HCT116 (cell line): ENCODE measurements around the gene CFAP97. TPM values are rescaled to one million over a fixed set of nuclear protein-coding genes. Genes with fewer than 3 reads are reported as not detected.

Experiments
- ATAC-seq: fragments of 200-7000 bp; cut with Tn5 transposase; 2 replicates; pipeline ENCODE4 v1.9.1; 2020; ENCODE audit warnings: mild to moderate bottlenecking, moderate library complexity
- BruUV-seq: library from RNA; stranded (reverse); fragments of 400-500 nt; replicated peaks from 2 replicates; lab custom pipeline; 2021; lab: Mats Ljungman, UMichigan
- CTCF ChIA-PET: fragments of 300-600 bp; sonication (Branson Sonifier 250); formaldehyde crosslinking; loops from one replicate; lab custom pipeline; 2021; ENCODE audit warnings: antibody characterized with exemption; lab: Charles Lee
- POLR2A ChIA-PET: fragments of 300-600, 350-600 bp; sonication (Branson Sonifier 250); formaldehyde crosslinking; loops from one replicate; lab custom pipeline; 2021; ENCODE audit warnings: antibody characterized with exemption; lab: Charles Lee
- RAD21 ChIA-PET, 2 experiments: fragments of 300-600 bp; sonication (Branson Sonifier 250); formaldehyde crosslinking; loops; one replicate each; lab custom pipeline; 2023; ENCODE audit warnings: low total read pairs in 2 of 2; ENCODE audit not compliant: uncharacterized antibody in 2 of 2, unreplicated experiment in 2 of 2, low non-redundant PET in 1 of 2; lab: Charles Lee
- DNase-seq: peaks from one replicate; pipeline ENCODE4 v3.0.0-alpha.2; 2010; ENCODE audit warnings: low read depth, low spot score
- H2AFZ ChIP-seq: fragments of 200-600 bp; shearing (Covaris generic), sonication (generic); 2 replicates; pipeline ENCODE4 v1.6.1; 2017; ENCODE audit warnings: low read depth, mixed run types, mixed read lengths, antibody characterized with exemption, low read length; ENCODE audit not compliant: poor library complexity, severe bottlenecking
- H3K27ac ChIP-seq: 2 replicates; pipeline ENCODE4 v1.5.1; 2012; ENCODE audit warnings: low read depth, low read length
- H3K27me3 ChIP-seq: fragments of 200-600 bp; sonication (generic); 2 replicates; pipeline ENCODE4 v1.6.1; 2016; ENCODE audit warnings: mixed run types, low read length, mixed read lengths; ENCODE audit not compliant: insufficient read depth
- H3K36me3 ChIP-seq, 2 experiments: fragments of 200-500 bp in 1 of 2; fragments of 200-600 bp in 1 of 2; sonication (Bioruptor generic) in 1 of 2; sonication (generic) in 1 of 2; 2 replicates each; pipeline versions ENCODE4 v1.5.1 to v1.6.1; 2014 to 2016; ENCODE audit warnings: low read length in 2 of 2, inconsistent platforms in 1 of 2, mixed read lengths in 1 of 2, mixed run types in 1 of 2; ENCODE audit not compliant: insufficient read depth in 2 of 2, control insufficient read depth in 1 of 2
- H3K4me1 ChIP-seq, 2 experiments: fragments of 200-600 bp in 1 of 2; sonication (generic) in 1 of 2; 2 replicates each; pipeline versions ENCODE4 v1.5.1 to v1.6.1; 2012 to 2017; ENCODE audit warnings: low read length in 2 of 2, inconsistent platforms in 1 of 2, mild to moderate bottlenecking in 1 of 2, mixed read lengths in 1 of 2, mixed run types in 1 of 2, moderate library complexity in 1 of 2; ENCODE audit not compliant: insufficient read depth in 2 of 2, control insufficient read depth in 1 of 2
- H3K4me2 ChIP-seq: fragments of 200-600 bp; sonication (generic); 2 replicates; pipeline ENCODE4 v1.6.1; 2017; ENCODE audit warnings: mixed run types, low read length, mixed read lengths
- H3K4me3 ChIP-seq, 2 experiments: fragments of 200-600 bp in 1 of 2; sonication (generic) in 1 of 2; replicated peaks in 1 of 2; 2 replicates each; pipeline ENCODE4 v1.5.1; 2011 to 2016; ENCODE audit warnings: low read length in 2 of 2, control low read depth in 1 of 2, low read depth in 1 of 2, mild to moderate bottlenecking in 1 of 2, mixed read lengths in 1 of 2, mixed run types in 1 of 2
- H3K79me2 ChIP-seq: fragments of 200-600 bp; sonication (generic); 2 replicates; pipeline ENCODE4 v1.6.1; 2017; ENCODE audit warnings: mild to moderate bottlenecking, mixed run types, low read length, moderate library complexity, mixed read lengths; ENCODE audit not compliant: insufficient read depth
- H3K9ac ChIP-seq: fragments of 200-600 bp; sonication (generic); 2 replicates; pipeline ENCODE4 v1.6.1; 2016; ENCODE audit warnings: low read length, mixed read lengths
- H3K9me2 ChIP-seq: fragments of 200-600 bp; sonication (generic), shearing (Covaris generic); 2 replicates; pipeline ENCODE4 v1.6.1; 2017; ENCODE audit warnings: mixed run types, mild to moderate bottlenecking, moderate library complexity; ENCODE audit not compliant: insufficient read depth
- H3K9me3 ChIP-seq, 2 experiments: fragments of 200-500 bp in 1 of 2; fragments of 200-600 bp in 1 of 2; sonication (Bioruptor generic) in 1 of 2; sonication (generic) in 1 of 2; 2 replicates each; pipeline ENCODE4 v1.6.1; 2014 to 2017; ENCODE audit warnings: low read length in 2 of 2, mixed read lengths in 2 of 2, inconsistent platforms in 1 of 2, low read depth in 1 of 2, mild to moderate bottlenecking in 1 of 2, mixed run types in 1 of 2, moderate library complexity in 1 of 2; ENCODE audit not compliant: control insufficient read depth in 1 of 2, insufficient read depth in 1 of 2
- H4K20me1 ChIP-seq: fragments of 200-600 bp; sonication (generic), shearing (Covaris generic); 2 replicates; pipeline ENCODE4 v1.6.1; 2017; ENCODE audit warnings: mixed run types, mild to moderate bottlenecking, moderate library complexity; ENCODE audit not compliant: insufficient read depth
- CBX3 ChIP-seq: IDR thresholded peaks from 2 replicates; pipeline ENCODE4 v1.6.1; 2012; ENCODE audit warnings: low read depth
- CEBPB ChIP-seq: IDR thresholded peaks from 2 replicates; pipeline ENCODE4 v1.6.1; 2012; ENCODE audit warnings: low read depth
- EGR1 ChIP-seq: IDR thresholded peaks from 2 replicates; pipeline ENCODE4 v1.6.1; 2012; ENCODE audit warnings: low read depth
- ELF1 ChIP-seq: IDR thresholded peaks from 2 replicates; pipeline ENCODE4 v1.6.1; 2012; ENCODE audit warnings: low read depth, borderline replicate concordance
- EZH2 ChIP-seq: fragments of 200-600 bp; sonication (generic); IDR thresholded peaks from 2 replicates; pipeline ENCODE4 v1.6.1; 2017; ENCODE audit warnings: antibody characterized with exemption, mixed run types
- EZH2phosphoT487 ChIP-seq: fragments of 200-600 bp; IDR thresholded peaks from 2 replicates; pipeline ENCODE4 v1.6.1; 2018; ENCODE audit warnings: antibody characterized with exemption, borderline replicate concordance
- JUND ChIP-seq: IDR thresholded peaks from 2 replicates; pipeline ENCODE4 v1.6.1; 2012
- POLR2A ChIP-seq: IDR thresholded peaks from 2 replicates; pipeline ENCODE4 v1.7.0; 2011; ENCODE audit warnings: borderline replicate concordance; ENCODE audit not compliant: insufficient read depth, insufficient read length; ENCODE audit errors: extremely low read depth
- POLR2AphosphoS5 ChIP-seq: IDR thresholded peaks from 2 replicates; pipeline ENCODE4 v1.6.1; 2011; ENCODE audit warnings: mild to moderate bottlenecking, low read depth, low read length, moderate library complexity
- RAD21 ChIP-seq: IDR thresholded peaks from 2 replicates; pipeline ENCODE4 v1.6.1; 2012; ENCODE audit warnings: low read depth, mild to moderate bottlenecking
- TCF7L2 ChIP-seq: IDR thresholded peaks from 2 replicates; pipeline ENCODE4 v1.7.0; 2011; ENCODE audit warnings: borderline replicate concordance, inconsistent platforms; ENCODE audit not compliant: insufficient read depth, insufficient read length; ENCODE audit errors: extremely low read depth
- YY1 ChIP-seq: IDR thresholded peaks from 2 replicates; pipeline ENCODE4 v1.6.1; 2011; ENCODE audit warnings: low read length, low read depth, moderate library complexity, mild to moderate bottlenecking; ENCODE audit not compliant: insufficient replicate concordance; ENCODE audit errors: extremely low read depth
- ZFX ChIP-seq: fragments of 450-650 bp; IDR thresholded peaks from 2 replicates; pipeline ENCODE4 v1.6.1; 2017
- ZNF274 ChIP-seq: fragments of 200-500 bp; sonication (Bioruptor generic); IDR thresholded peaks from 2 replicates; pipeline ENCODE4 v1.6.1; 2014; ENCODE audit warnings: mild to moderate bottlenecking, low read depth, low read length, inconsistent platforms
- intact Hi-C: fragments of 100-400 bp; cut with micrococcal nuclease; formaldehyde crosslinking; loops from 2 replicates; pipeline ENCODE4 v1.10.0; 2022
- total RNA-seq: library from RNA; stranded (reverse); gene quantifications from one replicate; pipeline ENCODE4 v1.2.1, GENCODE V29; 2021; ENCODE audit not compliant: unreplicated experiment
- TF ChIP-seq, protein P1 (sequence below), 3 experiments: fragments of 200-600 bp in 1 of 3; sonication (generic) in 1 of 3; IDR thresholded peaks in 2 of 3; conservative IDR thresholded peaks in 1 of 3; 2 replicates each; pipeline ENCODE4 v1.5.1; 2012 to 2017; ENCODE audit warnings: low read depth in 2 of 3, low read length in 2 of 3, antibody characterized with exemption in 1 of 3, borderline replicate concordance in 1 of 3, control low read depth in 1 of 3, mild to moderate bottlenecking in 1 of 3, mixed read lengths in 1 of 3, mixed run types in 1 of 3, moderate library complexity in 1 of 3; ENCODE audit not compliant: insufficient read depth in 1 of 3
- TF ChIP-seq, protein P2 (sequence below): IDR thresholded peaks from 2 replicates; pipeline ENCODE4 v1.6.1; 2012
- TF ChIP-seq, protein P3 (sequence below): IDR thresholded peaks from 2 replicates; pipeline ENCODE4 v1.6.1; 2011; ENCODE audit warnings: mild to moderate bottlenecking, low read length, moderate library complexity; ENCODE audit not compliant: insufficient replicate concordance; ENCODE audit errors: extremely low read depth

The CFAP97 gene
- total RNA-seq, 1 experiment from 2014 or later = 57.7 TPM

DNA sequence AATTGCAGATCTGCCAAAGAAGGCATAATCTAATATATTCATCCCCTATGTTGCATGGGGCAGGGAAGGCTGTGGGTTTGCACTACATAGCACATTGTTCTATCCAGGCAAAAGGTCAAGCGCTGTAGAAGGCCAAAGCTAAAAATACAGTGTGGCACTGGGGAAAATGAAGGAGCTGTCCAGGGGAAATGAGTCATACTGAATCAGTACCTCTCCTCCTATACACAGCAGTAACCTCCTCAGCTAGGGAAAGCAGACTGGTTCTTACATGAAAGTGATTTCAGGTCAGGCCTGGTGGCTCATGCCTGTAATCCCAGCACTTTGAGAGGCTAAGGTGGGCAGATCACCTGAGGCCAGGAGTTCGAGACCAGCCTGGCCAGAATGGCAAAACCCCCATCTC is 91.7 kb downstream of the CFAP97 start (continued):
- TF ChIP-seq, protein P1, sequence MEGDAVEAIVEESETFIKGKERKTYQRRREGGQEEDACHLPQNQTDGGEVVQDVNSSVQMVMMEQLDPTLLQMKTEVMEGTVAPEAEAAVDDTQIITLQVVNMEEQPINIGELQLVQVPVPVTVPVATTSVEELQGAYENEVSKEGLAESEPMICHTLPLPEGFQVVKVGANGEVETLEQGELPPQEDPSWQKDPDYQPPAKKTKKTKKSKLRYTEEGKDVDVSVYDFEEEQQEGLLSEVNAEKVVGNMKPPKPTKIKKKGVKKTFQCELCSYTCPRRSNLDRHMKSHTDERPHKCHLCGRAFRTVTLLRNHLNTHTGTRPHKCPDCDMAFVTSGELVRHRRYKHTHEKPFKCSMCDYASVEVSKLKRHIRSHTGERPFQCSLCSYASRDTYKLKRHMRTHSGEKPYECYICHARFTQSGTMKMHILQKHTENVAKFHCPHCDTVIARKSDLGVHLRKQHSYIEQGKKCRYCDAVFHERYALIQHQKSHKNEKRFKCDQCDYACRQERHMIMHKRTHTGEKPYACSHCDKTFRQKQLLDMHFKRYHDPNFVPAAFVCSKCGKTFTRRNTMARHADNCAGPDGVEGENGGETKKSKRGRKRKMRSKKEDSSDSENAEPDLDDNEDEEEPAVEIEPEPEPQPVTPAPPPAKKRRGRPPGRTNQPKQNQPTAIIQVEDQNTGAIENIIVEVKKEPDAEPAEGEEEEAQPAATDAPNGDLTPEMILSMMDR (IDR thresholded peaks at IDR 0.05 in 2 of 3, conservative IDR thresholded peaks at IDR 0.05 in 1 of 3; ENCODE audit: borderline replicate concordance in 1 of 3, insufficient read depth in 1 of 3, low read depth in 2 of 3, low read length in 2 of 3) = no peak

DNA sequence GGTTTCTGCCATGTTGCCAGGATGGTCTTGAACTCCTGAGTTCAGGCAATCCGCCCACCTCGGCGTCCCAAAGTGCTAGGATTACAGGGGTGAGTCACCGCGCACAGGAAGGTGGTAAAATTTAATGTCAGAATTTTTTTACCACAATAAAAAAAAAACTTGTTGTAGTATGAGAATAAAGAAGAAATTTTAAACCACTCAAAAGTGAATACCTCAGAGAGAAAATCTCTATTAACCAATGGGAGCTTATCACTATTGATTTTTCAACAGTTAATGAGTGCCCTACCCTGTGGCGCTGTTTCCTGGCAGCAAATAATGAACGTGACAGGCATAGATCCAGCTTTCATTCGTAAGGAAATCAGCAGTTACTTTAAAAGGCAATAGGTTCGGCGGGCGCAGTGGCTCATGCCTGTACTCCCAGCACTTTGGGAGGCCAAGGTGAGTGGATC is 93.4 kb downstream of the CFAP97 start:
- 0 out of 4 replicates have a peak, but pooled peaks cover 0 to 4% of the 10 kb centered on the region in 2 experiments for H3K9me3 ChIP-seq
- H3K4me1 ChIP-seq = peaks cover 34 to 62% of the 10 kb centered on the region in 2 experiments
- peak overlapping the region; percentile 61 for H3K4me2 ChIP-seq
- intact Hi-C loops = loop anchor here (10.0 kb wide), 1 partner anchor 194 kb away; no protein-coding TSS in a partner anchor
- peak overlapping the region in 1 of 2 experiments; percentile 36; a peak in 2 of 4 replicates for H3K4me3 ChIP-seq
- no peaks in the 10 kb centered on the region for H3K9me2 ChIP-seq
- 0 out of 2 replicates have a peak overlapping the region, but pooled peaks have one; percentile 19 for H3K9ac ChIP-seq
- ChIA-PET CTCF (interaction anchor here (0.9 to 1.1 kb wide), 2 partner anchors 15 to 70 kb away, joined by 4 read pairs; no protein-coding TSS in a partner anchor), POLR2A (interaction anchor here (0.8 kb wide), 1 partner anchor 24 kb away, joined by 3 read pairs; no protein-coding TSS in a partner anchor), RAD21 (no interaction called here)
- ATAC-seq (peak; percentile 37), DNase-seq (peak; percentile 70)
- H3K36me3 ChIP-seq = no peaks in the 10 kb centered on the region
- no peaks in the 10 kb centered on the region for H3K27me3 ChIP-seq
- H3K27ac ChIP-seq = peak overlapping the region; percentile 67
- H3K79me2 ChIP-seq = no peaks in the 10 kb centered on the region
- peak overlapping the region; percentile 74 for H2AFZ ChIP-seq
- no TSS peak for BruUV-seq
- H4K20me1 ChIP-seq = no peaks in the 10 kb centered on the region
- TF ChIP-seq ELF1 (no peak), EGR1 (peak; percentile 78), YY1 (no peak), CBX3 (peak; percentile 84), EZH2 (no peak), CEBPB (no peak), POLR2A (no peak), ZNF274 (no peak), POLR2AphosphoS5 (no peak), ZFX (no peak), JUND (peak; percentile 58), RAD21 (no peak), EZH2phosphoT487 (no peak), TCF7L2 (no peak)
- TF ChIP-seq, protein P2, sequence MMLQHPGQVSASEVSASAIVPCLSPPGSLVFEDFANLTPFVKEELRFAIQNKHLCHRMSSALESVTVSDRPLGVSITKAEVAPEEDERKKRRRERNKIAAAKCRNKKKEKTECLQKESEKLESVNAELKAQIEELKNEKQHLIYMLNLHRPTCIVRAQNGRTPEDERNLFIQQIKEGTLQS = no peak
- TF ChIP-seq, protein P1 (IDR thresholded peaks at IDR 0.05 in 2 of 3, conservative IDR thresholded peaks at IDR 0.05 in 1 of 3; ENCODE audit: borderline replicate concordance in 1 of 3, insufficient read depth in 1 of 3, low read depth in 2 of 3, low read length in 2 of 3) = peak in 1 of 3 experiments; percentile 12; a peak in 1 of 6 replicates
- TF ChIP-seq, protein P3, sequence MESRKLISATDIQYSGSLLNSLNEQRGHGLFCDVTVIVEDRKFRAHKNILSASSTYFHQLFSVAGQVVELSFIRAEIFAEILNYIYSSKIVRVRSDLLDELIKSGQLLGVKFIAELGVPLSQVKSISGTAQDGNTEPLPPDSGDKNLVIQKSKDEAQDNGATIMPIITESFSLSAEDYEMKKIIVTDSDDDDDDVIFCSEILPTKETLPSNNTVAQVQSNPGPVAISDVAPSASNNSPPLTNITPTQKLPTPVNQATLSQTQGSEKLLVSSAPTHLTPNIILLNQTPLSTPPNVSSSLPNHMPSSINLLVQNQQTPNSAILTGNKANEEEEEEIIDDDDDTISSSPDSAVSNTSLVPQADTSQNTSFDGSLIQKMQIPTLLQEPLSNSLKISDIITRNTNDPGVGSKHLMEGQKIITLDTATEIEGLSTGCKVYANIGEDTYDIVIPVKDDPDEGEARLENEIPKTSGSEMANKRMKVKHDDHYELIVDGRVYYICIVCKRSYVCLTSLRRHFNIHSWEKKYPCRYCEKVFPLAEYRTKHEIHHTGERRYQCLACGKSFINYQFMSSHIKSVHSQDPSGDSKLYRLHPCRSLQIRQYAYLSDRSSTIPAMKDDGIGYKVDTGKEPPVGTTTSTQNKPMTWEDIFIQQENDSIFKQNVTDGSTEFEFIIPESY = no peak
